ENCODE measurements around the gene TPRG1. TPM values are rescaled to one million over a fixed set of nuclear protein-coding genes. Genes with fewer than 3 reads are reported as not detected.

Gene TPRG1
- total and polyA plus RNA-seq, 4 donors, result 0.52 to 5.1 (median 1.0) TPM

DNA sequence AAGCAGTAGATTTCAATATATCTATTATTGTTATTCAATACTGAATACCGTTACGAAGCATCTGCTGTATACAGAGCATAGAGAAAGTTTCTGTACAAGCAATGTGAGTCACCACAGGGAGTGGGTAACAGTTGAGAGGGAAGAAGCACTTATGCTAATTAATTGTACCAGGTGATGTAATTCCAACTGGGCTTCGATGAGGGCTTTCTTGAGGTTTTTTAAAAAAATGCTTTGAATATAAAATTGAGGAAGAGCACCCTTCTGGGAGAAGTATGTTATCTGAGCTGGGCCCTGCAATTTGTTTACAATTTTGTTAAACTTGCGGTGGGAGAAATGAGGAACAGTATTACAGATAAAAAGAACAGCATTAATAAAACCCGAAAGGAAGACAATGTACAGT, 197.9 kb downstream of the TPRG1 start:
- Histone ChIP-seq H3K27ac (ENCODE audit: low read depth, low read length) (no peak overlapping the region), H3K36me3 (ENCODE audit: control insufficient read depth, insufficient read depth, low read length) (no peaks in the 10 kb centered on the region), H3K4me1 (ENCODE audit: control insufficient read depth, insufficient read depth, low read length) (no peaks in the 10 kb centered on the region), H3K4me3 (ENCODE audit: low read depth, low read length) (no peak overlapping the region), H3K9me3 (ENCODE audit: control insufficient read depth, insufficient read depth, low read length) (no peaks in the 10 kb centered on the region), H3K27me3 (ENCODE audit: control insufficient read depth, insufficient read depth, low read length) (no peaks in the 10 kb centered on the region)
- WGBS (ENCODE audit: insufficient coverage), result 90% methylated on average over 2 of the region's 5 CpGs
- DNase-seq (ENCODE audit: low read depth in 4 of 6, low spot score in 6 of 6), result no peak

DNA sequence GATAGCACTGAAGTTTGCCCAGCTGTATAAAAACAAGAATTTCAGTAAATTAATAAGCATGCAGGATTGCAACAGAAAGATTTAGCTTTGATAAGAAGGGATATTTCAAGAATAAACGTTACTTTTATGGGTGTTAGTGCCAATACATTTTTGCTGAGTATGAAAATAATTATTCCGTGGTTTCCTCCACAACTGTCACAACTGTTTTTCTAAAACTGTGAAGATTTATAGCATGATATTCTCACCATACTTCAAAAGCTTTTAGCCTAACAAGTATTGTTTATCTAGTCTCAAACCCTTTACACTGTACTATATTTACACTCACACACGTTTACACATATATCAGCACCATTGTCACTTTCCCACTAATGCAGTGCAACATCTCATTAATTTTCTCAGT, 200.5 kb downstream of the TPRG1 start:
- no peak for DNase-seq (ENCODE audit: low read depth in 4 of 6, low spot score in 6 of 6)
- 0% methylated on average over 1 of the region's 3 CpGs for WGBS (ENCODE audit: insufficient coverage)
- no peaks in the 10 kb centered on the region for H3K36me3 ChIP-seq (ENCODE audit: control insufficient read depth, insufficient read depth, low read length)
- no peaks in the 10 kb centered on the region for H3K9me3 ChIP-seq (ENCODE audit: control insufficient read depth, insufficient read depth, low read length)
- H3K4me1 ChIP-seq (ENCODE audit: control insufficient read depth, insufficient read depth, low read length), result no peaks in the 10 kb centered on the region
- no peaks in the 10 kb centered on the region for H3K27me3 ChIP-seq (ENCODE audit: control insufficient read depth, insufficient read depth, low read length)
- no peak overlapping the region for H3K4me3 ChIP-seq (ENCODE audit: low read depth, low read length)
- no peak overlapping the region for H3K27ac ChIP-seq (ENCODE audit: low read depth, low read length)
